IPS DF 6.9 (cell line): Measurements from ENCODE around the gene WDR62.

ENCODE experiments used
- DNase-seq: peaks from one replicate; pipeline ENCODE4 v3.0.0-alpha.2; 2013; ENCODE audit warnings: low read depth, low spot score
- H3K27ac ChIP-seq: one replicate; pipeline ENCODE4 v1.5.1; 2013; ENCODE audit warnings: low read length, control low read depth
- H3K27me3 ChIP-seq: 2 replicates; pipeline ENCODE4 v1.6.1; 2013; ENCODE audit warnings: mild to moderate bottlenecking, low read length; ENCODE audit not compliant: control insufficient read depth, insufficient read depth
- H3K36me3 ChIP-seq: 2 replicates; pipeline ENCODE4 v1.6.1; 2013; ENCODE audit warnings: low read length; ENCODE audit not compliant: control insufficient read depth, insufficient read depth
- H3K4me1 ChIP-seq: 2 replicates; pipeline ENCODE4 v1.6.1; 2013; ENCODE audit warnings: low read length; ENCODE audit not compliant: control insufficient read depth, insufficient read depth
- H3K4me3 ChIP-seq: 2 replicates; pipeline ENCODE4 v1.5.1; 2013; ENCODE audit warnings: mild to moderate bottlenecking, low read length
- H3K9me3 ChIP-seq: 2 replicates; pipeline ENCODE4 v1.6.1; 2013; ENCODE audit warnings: low read length, inconsistent platforms; ENCODE audit not compliant: control insufficient read depth, insufficient read depth
- WGBS: extraction: QIAGEN DNeasy Blood & Tissue Kit; methylation state at CpG from one replicate; pipeline ENCODE4 v1.1.7; 2013; ENCODE audit warnings: mixed read lengths, missing lambda C conversion rate; ENCODE audit not compliant: insufficient read length, insufficient coverage; 5-methylcytosine and 5-hydroxymethylcytosine counted together

Gene WDR62

GRCh38 chr19:36097036-36097435 is 42.3 kb downstream of the WDR62 start:
- no peak overlapping the region for H3K27ac ChIP-seq
- H3K27me3 ChIP-seq, result no peaks in the 10 kb centered on the region
- H3K9me3 ChIP-seq, result no peaks in the 10 kb centered on the region
- peaks cover 39% of the 10 kb centered on the region for H3K36me3 ChIP-seq
- no peaks in the 10 kb centered on the region; the same call in 1 of the 2 replicates for H3K4me1 ChIP-seq
- no peak overlapping the region for H3K4me3 ChIP-seq
- no CpG with 5 or more reads among the region's 6 CpGs for WGBS
- DNase-seq, result no peak

GRCh38 chr19:36099166-36099785 is 44.6 kb downstream of the WDR62 start:
- Histone ChIP-seq H3K27ac (no peak overlapping the region), H3K9me3 (no peaks in the 10 kb centered on the region), H3K4me1 (no peaks in the 10 kb centered on the region; the same call in 1 of the 2 replicates), H3K36me3 (peaks cover 52% of the 10 kb centered on the region), H3K4me3 (no peak overlapping the region), H3K27me3 (no peaks in the 10 kb centered on the region)
- DNase-seq, result no peak
- no CpG with 5 or more reads among the region's 19 CpGs for WGBS

DNA sequence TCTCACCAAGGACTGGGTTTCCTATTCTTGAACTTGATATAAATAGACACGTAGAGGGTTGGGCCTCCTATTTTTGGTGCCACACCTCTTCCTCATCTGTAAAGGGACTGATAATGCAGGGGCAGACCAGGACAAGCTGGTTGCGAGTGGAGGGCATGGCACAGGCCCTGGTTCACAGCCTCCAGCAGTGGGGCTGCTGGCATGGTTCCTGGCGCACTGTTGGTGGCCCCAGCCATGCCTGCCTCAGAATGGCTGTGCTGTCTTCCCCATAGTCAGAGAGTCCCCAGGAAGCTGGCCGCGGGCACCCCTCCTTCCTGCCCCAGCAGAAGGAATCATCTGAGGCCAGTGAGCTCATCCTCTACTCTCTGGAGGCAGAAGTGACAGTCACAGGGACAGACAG is 45.8 kb downstream of the WDR62 start:
- DNase-seq, result no peak
- Histone ChIP-seq H3K4me1 (no peaks in the 10 kb centered on the region; the same call in 1 of the 2 replicates), H3K36me3 (peaks cover 64% of the 10 kb centered on the region), H3K27ac (no peak overlapping the region), H3K4me3 (no peak overlapping the region), H3K9me3 (no peaks in the 10 kb centered on the region), H3K27me3 (no peaks in the 10 kb centered on the region)
- WGBS, result no CpG with 5 or more reads among the region's 5 CpGs

DNA sequence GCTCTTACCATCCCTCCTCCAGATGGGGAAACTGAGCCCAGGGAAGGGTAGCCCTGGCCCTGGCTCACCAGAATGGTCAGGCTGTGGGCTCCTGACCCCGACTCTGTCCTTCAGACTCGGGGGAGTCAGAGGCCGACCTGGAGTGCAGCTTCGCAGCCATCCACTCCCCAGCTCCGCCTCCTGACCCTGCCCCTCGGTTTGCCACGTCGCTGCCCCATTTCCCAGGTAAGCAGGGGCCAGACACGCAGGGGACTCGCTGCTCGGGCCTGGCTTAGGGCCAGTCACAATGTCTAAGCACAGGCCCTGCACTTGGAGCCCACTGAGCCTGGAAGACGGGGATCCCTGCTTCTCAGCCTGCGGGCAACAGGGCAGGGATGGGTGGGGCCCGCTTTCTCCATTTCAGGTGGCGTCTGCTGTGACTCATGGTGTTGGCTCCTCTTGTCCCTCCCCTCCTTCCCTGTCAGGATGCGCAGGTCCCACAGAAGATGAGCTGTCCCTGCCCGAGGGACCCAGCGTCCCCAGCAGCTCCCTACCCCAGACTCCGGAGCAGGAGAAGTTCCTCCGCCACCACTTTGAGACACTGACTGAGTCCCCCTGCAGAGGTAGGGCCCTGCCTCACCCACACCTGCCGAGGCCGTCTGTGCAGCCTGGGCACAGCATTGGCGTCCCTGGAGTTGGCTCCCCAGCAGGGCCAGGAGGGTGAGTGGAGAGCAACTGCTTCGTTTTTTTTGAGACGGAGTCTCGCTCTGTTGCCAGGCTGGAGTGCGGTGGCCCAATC is 47.0 kb downstream of the WDR62 start:
- Histone ChIP-seq H3K36me3 (peaks cover 64% of the 10 kb centered on the region), H3K9me3 (no peaks in the 10 kb centered on the region), H3K4me3 (no peak overlapping the region), H3K4me1 (no peaks in the 10 kb centered on the region; the same call in 1 of the 2 replicates), H3K27me3 (no peaks in the 10 kb centered on the region), H3K27ac (no peak overlapping the region)
- no peak for DNase-seq
- WGBS, result no CpG with 5 or more reads among the region's 27 CpGs

GRCh38 chr19:36103040-36103626 is 48.4 kb downstream of the WDR62 start:
- H3K27me3 ChIP-seq, result no peaks in the 10 kb centered on the region
- no CpG with 5 or more reads among the region's 24 CpGs for WGBS
- H3K27ac ChIP-seq, result no peak overlapping the region
- H3K36me3 ChIP-seq, result peaks cover 59% of the 10 kb centered on the region
- no peak overlapping the region for H3K4me3 ChIP-seq
- peaks cover 2% of the 10 kb centered on the region; the same call in 1 of the 2 replicates for H3K4me1 ChIP-seq
- DNase-seq, result no peak
- H3K9me3 ChIP-seq, result no peaks in the 10 kb centered on the region

DNA sequence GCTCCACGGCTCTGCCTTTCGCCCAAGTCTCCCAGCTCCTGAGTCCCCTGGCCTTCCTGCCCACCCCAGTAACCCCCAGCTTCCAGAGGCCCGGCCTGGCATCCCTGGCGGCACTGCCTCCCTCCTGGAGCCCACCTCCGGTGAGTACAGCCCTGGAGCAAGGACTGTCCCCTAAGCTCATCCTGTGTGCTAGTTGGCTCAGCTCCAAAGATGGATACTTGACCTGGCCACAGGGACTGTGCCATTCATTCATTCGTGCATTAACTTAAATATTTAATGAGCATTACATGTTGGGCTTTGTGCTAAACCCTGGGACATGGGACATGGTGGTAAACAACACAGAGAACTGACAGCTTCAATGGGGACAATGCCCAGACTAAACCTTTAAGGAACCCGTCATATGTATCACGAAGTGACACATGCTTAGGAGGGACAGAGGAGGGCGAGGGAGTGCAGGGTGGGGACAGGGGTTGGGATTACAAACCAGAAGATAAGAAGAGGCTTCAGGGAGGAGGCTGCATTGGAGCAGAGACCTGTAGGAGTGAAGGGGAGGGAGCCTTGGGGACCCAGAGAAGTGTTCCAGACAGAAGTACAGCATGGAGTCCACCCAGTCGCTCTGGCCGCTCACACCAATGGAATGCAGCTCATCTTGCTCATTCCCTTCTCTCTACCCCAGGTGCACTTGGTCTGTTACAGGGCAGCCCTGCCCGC is 49.3 kb downstream of the WDR62 start:
- H3K27ac ChIP-seq, result no peak overlapping the region
- WGBS, result no CpG with 5 or more reads among the region's 12 CpGs
- H3K9me3 ChIP-seq, result no peaks in the 10 kb centered on the region
- no peak overlapping the region for H3K4me3 ChIP-seq
- H3K36me3 ChIP-seq, result peaks cover 59% of the 10 kb centered on the region
- no peak for DNase-seq
- H3K4me1 ChIP-seq, result peaks cover 2% of the 10 kb centered on the region; the same call in 1 of the 2 replicates
- H3K27me3 ChIP-seq, result no peaks in the 10 kb centered on the region

GRCh38 chr19:36106441-36106840 is 51.7 kb downstream of the WDR62 start:
- WGBS, result no CpG with 5 or more reads among the region's 6 CpGs
- H3K36me3 ChIP-seq, result peaks cover 39% of the 10 kb centered on the region

GRCh38 chr19:36106991-36107390 is 52.3 kb downstream of the WDR62 start:
- Histone ChIP-seq H3K4me3 (no peak overlapping the region), H3K27me3 (no peaks in the 10 kb centered on the region), H3K9me3 (no peaks in the 10 kb centered on the region), H3K27ac (no peak overlapping the region), H3K4me1 (peaks cover 7% of the 10 kb centered on the region; the same call in 1 of the 2 replicates), H3K36me3 (peaks cover 34% of the 10 kb centered on the region)
- DNase-seq, result no peak
- whole genome bisulfite sequencing, result no CpG with 5 or more reads among the region's 5 CpGs

More at GRCh38 chr19:36106441-36106840, 51.7 kb downstream of the WDR62 start:
- H3K9me3 ChIP-seq, result no peaks in the 10 kb centered on the region
- no peak for DNase-seq
- no peak overlapping the region for H3K27ac ChIP-seq
- no peaks in the 10 kb centered on the region for H3K27me3 ChIP-seq
- no peak overlapping the region for H3K4me3 ChIP-seq
- H3K4me1 ChIP-seq, result peaks cover 7% of the 10 kb centered on the region; the same call in 1 of the 2 replicates

- Histone ChIP-seq H3K36me3 (peaks cover 26% of the 10 kb centered on the region), H3K27me3 (no peaks in the 10 kb centered on the region), H3K27ac (no peak overlapping the region), H3K4me1 (peaks cover 9% of the 10 kb centered on the region), H3K9me3 (no peaks in the 10 kb centered on the region), H3K4me3 (no peak overlapping the region)
- no peak for DNase-seq
- WGBS, result no CpG with 5 or more reads among the region's 3 CpGs
Observed at GRCh38 chr19:36108684-36109083, 54.0 kb downstream of the WDR62 start.
